IMR-90 (cell line): ENCODE results near the gene VKORC1L1. TPM values are rescaled to one million over a fixed set of nuclear protein-coding genes. Genes with fewer than 3 reads are reported as not detected.
"Not testable (repeated sequence)": the region's sequence is repeated elsewhere in the genome, so short reads cannot be mapped to it uniquely, and the experiment has no call there.

Experiments used
- ATAC-seq: fragments of 200-7000 bp; cut with Tn5 transposase; 2 replicates; pipeline ENCODE4 v1.9.1; 2020; ENCODE audit warnings: low read depth, mild to moderate bottlenecking, moderate library complexity
- BruUV-seq: library from RNA; stranded (reverse); fragments of 400-500 nt; replicated peaks from 2 replicates; lab custom pipeline; 2021; lab: Mats Ljungman, UMichigan
- CTCF ChIA-PET: fragments of 300-600 bp; formaldehyde crosslinking; extraction: SDS; loops from one replicate; lab custom pipeline; 2021; ENCODE audit warnings: antibody characterized with exemption; lab: Yijun Ruan, JAX
- POLR2A ChIA-PET: fragments of 300-600 bp; sonication (Branson Sonifier 250); formaldehyde crosslinking; loops from one replicate; lab custom pipeline; 2022; ENCODE audit warnings: antibody characterized with exemption; ENCODE audit not compliant: unreplicated experiment; lab: Charles Lee
- DNase-seq: peaks from one replicate; pipeline ENCODE4 v3.0.0; 2013
- H2AFZ ChIP-seq: replicated peaks from 2 replicates; pipeline ENCODE3; 2013; ENCODE audit warnings: low read length, mild to moderate bottlenecking; ENCODE audit not compliant: poor library complexity
- H2AK5ac ChIP-seq: 2 replicates; pipeline ENCODE4 v1.6.1; 2013; ENCODE audit warnings: low read depth, low read length, inconsistent platforms
- H2AK9ac ChIP-seq: replicated peaks from 2 replicates; pipeline ENCODE3; 2013; ENCODE audit warnings: mild to moderate bottlenecking, low read depth, low read length, moderate library complexity; ENCODE audit not compliant: poor library complexity
- H2BK120ac ChIP-seq: 2 replicates; pipeline ENCODE4 v1.6.1; 2013; ENCODE audit warnings: low read depth, low read length, inconsistent platforms
- H2BK15ac ChIP-seq: 3 replicates; pipeline ENCODE4 v1.6.1; 2013; ENCODE audit warnings: low read depth, low read length, inconsistent platforms
- H2BK20ac ChIP-seq: 2 replicates; pipeline ENCODE4 v1.6.1; 2013; ENCODE audit warnings: low read depth, mild to moderate bottlenecking, inconsistent platforms, low read length, moderate library complexity
- H2BK5ac ChIP-seq: 2 replicates; pipeline ENCODE4 v1.6.1; 2013; ENCODE audit warnings: mild to moderate bottlenecking, low read depth, low read length, inconsistent platforms; ENCODE audit not compliant: poor library complexity, severe bottlenecking
- H3K14ac ChIP-seq: replicated peaks from 2 replicates; pipeline ENCODE4 v1.6.1; 2013; ENCODE audit warnings: low read depth, low read length, inconsistent platforms
- H3K18ac ChIP-seq: 2 replicates; pipeline ENCODE4 v1.6.1; 2013; ENCODE audit warnings: low read depth, low read length, control low read depth
- H3K23ac ChIP-seq: 2 replicates; pipeline ENCODE4 v1.6.1; 2013; ENCODE audit warnings: low read depth, low read length, inconsistent platforms
- H3K27ac ChIP-seq: 2 replicates; pipeline ENCODE4 v1.5.1; 2013; ENCODE audit warnings: mild to moderate bottlenecking, control low read depth, low read length; ENCODE audit not compliant: insufficient read depth
- H3K27me3 ChIP-seq: 2 replicates; pipeline ENCODE4 v1.6.1; 2013; ENCODE audit warnings: low read length; ENCODE audit not compliant: control insufficient read depth, insufficient read depth
- H3K36me3 ChIP-seq: 2 replicates; pipeline ENCODE4 v1.6.1; 2013; ENCODE audit warnings: low read length, mixed read lengths; ENCODE audit not compliant: control insufficient read depth, insufficient read depth
- H3K4ac ChIP-seq: 2 replicates; pipeline ENCODE4 v1.6.1; 2013; ENCODE audit warnings: low read depth, low read length, inconsistent platforms
- H3K4me1 ChIP-seq: 2 replicates; pipeline ENCODE4 v1.6.1; 2013; ENCODE audit warnings: low read length, mixed read lengths; ENCODE audit not compliant: control insufficient read depth, insufficient read depth
- H3K4me2 ChIP-seq: 2 replicates; pipeline ENCODE4 v1.6.1; 2013; ENCODE audit warnings: low read depth, mild to moderate bottlenecking, control low read depth, low read length, moderate library complexity
- H3K4me3 ChIP-seq: 2 replicates; pipeline ENCODE4 v1.5.1; 2013; ENCODE audit warnings: low read depth, mild to moderate bottlenecking, control low read depth, low read length, moderate library complexity; ENCODE audit not compliant: insufficient read depth
- H3K56ac ChIP-seq: 2 replicates; pipeline ENCODE4 v1.6.1; 2013; ENCODE audit warnings: low read length, inconsistent platforms; ENCODE audit not compliant: insufficient read depth; ENCODE audit errors: extremely low read depth
- H3K79me1 ChIP-seq, 2 experiments: 2 replicates each; pipeline ENCODE4 v1.6.1; 2013; ENCODE audit warnings: low read length in 2 of 2, inconsistent platforms in 1 of 2, low read depth in 1 of 2
- H3K9ac ChIP-seq: 2 replicates; pipeline ENCODE4 v1.6.1; 2013; ENCODE audit warnings: low read depth, low read length, control low read depth
- H3K9me1 ChIP-seq: 2 replicates; pipeline ENCODE4 v1.6.1; 2013; ENCODE audit warnings: low read length, inconsistent platforms; ENCODE audit not compliant: insufficient read depth
- H3K9me3 ChIP-seq: 2 replicates; pipeline ENCODE4 v1.6.1; 2013; ENCODE audit warnings: low read length; ENCODE audit not compliant: control insufficient read depth, insufficient read depth
- H4K20me1 ChIP-seq: 2 replicates; pipeline ENCODE4 v1.6.1; 2013; ENCODE audit warnings: low read length, inconsistent platforms; ENCODE audit not compliant: insufficient read depth
- H4K5ac ChIP-seq: 2 replicates; pipeline ENCODE4 v1.6.1; 2013; ENCODE audit warnings: mild to moderate bottlenecking, low read depth, low read length, control low read depth
- H4K8ac ChIP-seq, 2 experiments: 2 replicates each; pipeline ENCODE4 v1.6.1; 2013; ENCODE audit warnings: low read depth in 2 of 2, low read length in 2 of 2, control low read depth in 1 of 2, inconsistent platforms in 1 of 2
- H4K91ac ChIP-seq: 2 replicates; pipeline ENCODE4 v1.6.1; 2013; ENCODE audit warnings: low read depth, low read length, inconsistent platforms; ENCODE audit not compliant: insufficient read depth
- CEBPB ChIP-seq: IDR thresholded peaks from 2 replicates; pipeline ENCODE4 v1.6.1; 2012; ENCODE audit warnings: low read depth, low read length, improper control_type of control experiment
- CTCF ChIP-seq: conservative IDR thresholded peaks from 2 replicates; pipeline ENCODE4 v1.5.1; 2012; ENCODE audit warnings: mild to moderate bottlenecking, low read depth, low read length, improper control_type of control experiment
- ELK1 ChIP-seq: fragments of 150-350 bp; IDR thresholded peaks from 2 replicates; pipeline ENCODE4 v1.6.1; 2016; ENCODE audit warnings: low read depth, mild to moderate bottlenecking, low read length, moderate library complexity, borderline replicate concordance
- SMC3 ChIP-seq: fragments of 150-350 bp; IDR thresholded peaks from 2 replicates; pipeline ENCODE4 v1.6.1; 2016; ENCODE audit warnings: low read depth, mild to moderate bottlenecking, antibody characterized with exemption, low read length, moderate library complexity
- WGBS, 2 experiments: methylation state at CpG; one replicate each; pipeline versions ENCODE4 v1.1.5 to v1.1.7; 2013; ENCODE audit warnings: missing lambda C conversion rate in 2 of 2; ENCODE audit not compliant: insufficient read length in 1 of 2; ENCODE audit errors: extremely low coverage in 2 of 2; 5-methylcytosine and 5-hydroxymethylcytosine counted together
- dilution Hi-C: fragments of 300-500 bp; cut with HindIII; formaldehyde crosslinking; loops from one replicate; pipeline ENCODE4 v1.14.3; 2018; ENCODE audit warnings: low sequenced_read_pairs; ENCODE audit not compliant: unreplicated experiment
- in situ Hi-C: fragments of 300-500 bp; cut with MboI; formaldehyde crosslinking; loops from 3 replicates; pipeline ENCODE4 v1.14.3; 2019; ENCODE audit warnings: low sequenced_read_pairs, inconsistent platforms, mixed read lengths
- intact Hi-C: fragments of 100-400 bp; cut with micrococcal nuclease; formaldehyde crosslinking; loops from 2 replicates; pipeline ENCODE4 v1.10.0; 2022
- polyA plus RNA-seq, 3 experiments: library from polyadenylated mRNA; depleted of rRNA; stranded (reverse); fragments of >200 nt; gene quantifications; 2 replicates each; pipeline ENCODE4 v1.2.3, GENCODE V29; 2012; ENCODE audit warnings: low replicate concordance in 1 of 3
- total RNA-seq: library from RNA; depleted of rRNA; stranded (reverse); fragments of >200 nt; gene quantifications from 2 replicates; pipeline ENCODE4 v1.2.3, GENCODE V29; 2012

Gene VKORC1L1
- total and polyA plus RNA-seq, 2 of the 4 experiments (the other 2 are of a cell fraction): 12.5 to 14.5 TPM

- DNase-seq (no peak), ATAC-seq (no peak)
- H3K27ac ChIP-seq: no peak overlapping the region
- H3K27me3 ChIP-seq: no peaks in the 10 kb centered on the region
- H3K4me2 ChIP-seq: no peak overlapping the region
- H4K8ac ChIP-seq: no peak overlapping the region
- no peak overlapping the region for H3K23ac ChIP-seq
- H3K36me3 ChIP-seq: no peaks in the 10 kb centered on the region
- dilution Hi-C loops (no loop called here), in situ Hi-C loops (no loop called here), intact Hi-C loops (no loop called here)
- no peaks in the 10 kb centered on the region for H3K9me3 ChIP-seq
- H2AK9ac ChIP-seq: no peak overlapping the region
- H2BK5ac ChIP-seq: no peak overlapping the region
- H3K14ac ChIP-seq: no peak overlapping the region
- H2BK15ac ChIP-seq: no peak overlapping the region
- CTCF ChIA-PET: no interaction called here
- H3K9me1 ChIP-seq: no peaks in the 10 kb centered on the region
- TF ChIP-seq ELK1: no peak
- no peak for TF ChIP-seq CTCF
- TF ChIP-seq CEBPB: no peak
- no peak for TF ChIP-seq SMC3
- H3K56ac ChIP-seq: no peak overlapping the region
- no peak overlapping the region for H4K5ac ChIP-seq
- H3K4ac ChIP-seq: no peak overlapping the region
- no peak overlapping the region for H3K18ac ChIP-seq
- no peak overlapping the region for H2AK5ac ChIP-seq
- H3K4me3 ChIP-seq: no peak overlapping the region
- POLR2A ChIA-PET: no interaction called here
- no peaks in the 10 kb centered on the region for H3K4me1 ChIP-seq
- no peak overlapping the region for H2BK20ac ChIP-seq
- peak overlapping the region; percentile 43 for H2AFZ ChIP-seq
- H3K9ac ChIP-seq: no peak overlapping the region
- 78% methylated on average over 3 of the region's 4 CpGs; no CpG with 5 or more reads in 1 of the 2 experiments for WGBS, 2 experiments
- no peak overlapping the region for H4K91ac ChIP-seq
- no peaks in the 10 kb centered on the region for H3K79me1 ChIP-seq
- no TSS peak for BruUV-seq
- no peaks in the 10 kb centered on the region for H4K20me1 ChIP-seq
- no peak overlapping the region for H2BK120ac ChIP-seq
Observed at GRCh38 chr7:65840446-65840845, 32.4 kb upstream of the VKORC1L1 start.

- H4K91ac ChIP-seq, DNase-seq, H3K27me3 ChIP-seq, H3K4me2 ChIP-seq, H3K23ac ChIP-seq, intact Hi-C loops, POLR2A ChIA-PET, H3K9me1 ChIP-seq, H3K9me3 ChIP-seq, ATAC-seq, H4K5ac ChIP-seq, H2AK9ac ChIP-seq, dilution Hi-C loops, H2AFZ ChIP-seq, H4K8ac ChIP-seq, H2AK5ac ChIP-seq, H3K27ac ChIP-seq, H3K9ac ChIP-seq, H3K14ac ChIP-seq, H3K4me3 ChIP-seq, H2BK5ac ChIP-seq, H3K56ac ChIP-seq, H3K36me3 ChIP-seq, H3K4me1 ChIP-seq, H2BK20ac ChIP-seq, H2BK15ac ChIP-seq, H3K79me1 ChIP-seq, H4K20me1 ChIP-seq, H3K18ac ChIP-seq, in situ Hi-C loops, H3K4ac ChIP-seq, H2BK120ac ChIP-seq, CTCF ChIA-PET, BruUV-seq: not testable (repeated sequence)
Observed at GRCh38 chr7:65843616-65844015, 29.3 kb upstream of the VKORC1L1 start.
